H1 (cell line): ENCODE data around the gene ALDH1A3. TPM values are rescaled to one million over a fixed set of nuclear protein-coding genes. Genes with fewer than 3 reads are reported as not detected.

Source experiments
- CTCF ChIA-PET: fragments of 300-600 bp; sonication (Branson Sonifier 250); formaldehyde crosslinking; loops from one replicate; lab custom pipeline; 2021; ENCODE audit not compliant: partially characterized antibody; lab: Charles Lee
- POLR2A ChIA-PET: fragments of 300-600 bp; sonication (Branson Sonifier 250); formaldehyde crosslinking; loops from one replicate; lab custom pipeline; 2021; ENCODE audit warnings: inconsistent platforms; ENCODE audit not compliant: partially characterized antibody; lab: Charles Lee
- DNase-seq, 2 experiments: peaks; one replicate each; pipeline versions ENCODE4 v3.0.0 to v3.0.0-alpha.2; 2010 to 2022; ENCODE audit warnings: low spot score in 2 of 2, low read depth in 1 of 2, mixed read lengths in 1 of 2
- FAIRE-seq: peaks from 2 replicates; lab custom pipeline; 2011; peaks lifted over from hg19 to GRCh38; lab: Jason Lieb, UNC
- H2AFZ ChIP-seq: 2 replicates; pipeline ENCODE4 v1.8.1; 2012; ENCODE audit warnings: low read length, inconsistent platforms
- H2AK5ac ChIP-seq: 2 replicates; pipeline ENCODE4 v1.6.1; 2013; ENCODE audit warnings: low read depth, low read length
- H2BK120ac ChIP-seq: replicated peaks from 2 replicates; pipeline ENCODE3; 2013; ENCODE audit warnings: low read depth, low read length, inconsistent platforms
- H2BK12ac ChIP-seq: 2 replicates; pipeline ENCODE4 v1.6.1; 2013; ENCODE audit warnings: low read depth, low read length
- H2BK15ac ChIP-seq: 2 replicates; pipeline ENCODE4 v1.6.1; 2013; ENCODE audit warnings: low read length
- H2BK20ac ChIP-seq: 2 replicates; pipeline ENCODE4 v1.6.1; 2013; ENCODE audit warnings: low read length
- H2BK5ac ChIP-seq: 2 replicates; pipeline ENCODE4 v1.6.1; 2013; ENCODE audit warnings: low read depth, low read length
- H3K14ac ChIP-seq: 2 replicates; pipeline ENCODE4 v1.6.1; 2013; ENCODE audit warnings: inconsistent platforms; ENCODE audit not compliant: insufficient read length
- H3K18ac ChIP-seq: 2 replicates; pipeline ENCODE4 v1.6.1; 2013; ENCODE audit warnings: low read length; ENCODE audit errors: extremely low read depth
- H3K23ac ChIP-seq: 2 replicates; pipeline ENCODE4 v1.6.1; 2013; ENCODE audit warnings: inconsistent platforms; ENCODE audit not compliant: insufficient read length
- H3K23me2 ChIP-seq: 2 replicates; pipeline ENCODE4 v1.6.1; 2013; ENCODE audit warnings: low read depth, low read length
- H3K27ac ChIP-seq: 2 replicates; pipeline ENCODE4 v1.6.1; 2011; ENCODE audit warnings: low read depth, low read length, inconsistent platforms
- H3K27me3 ChIP-seq, 4 experiments: replicated peaks in 1 of 4; 1 replicate in 1 of 4; 2 replicates in 3 of 4; pipeline versions ENCODE4 v1.6.1 to v1.8.1; 2011 to 2013; ENCODE audit warnings: low read length in 3 of 4, mild to moderate bottlenecking in 3 of 4, inconsistent platforms in 2 of 4, mixed read lengths in 2 of 4, moderate library complexity in 1 of 4; ENCODE audit not compliant: control insufficient read depth in 3 of 4, insufficient read depth in 3 of 4; ENCODE audit errors: extremely low read depth in 1 of 4
- H3K36me3 ChIP-seq, 4 experiments: 2 replicates each; pipeline versions ENCODE4 v1.6.1 to v1.8.1; 2011 to 2013; ENCODE audit warnings: mild to moderate bottlenecking in 4 of 4, low read length in 3 of 4, moderate library complexity in 2 of 4, control low read depth in 1 of 4, inconsistent platforms in 1 of 4; ENCODE audit not compliant: insufficient read depth in 4 of 4, control insufficient read depth in 2 of 4
- H3K4ac ChIP-seq: replicated peaks from 2 replicates; pipeline ENCODE3; 2013; ENCODE audit warnings: low read length, low read depth, mixed read lengths, inconsistent platforms; ENCODE audit not compliant: insufficient read length
- H3K4me1 ChIP-seq, 4 experiments: replicated peaks in 1 of 4; 1 replicate in 1 of 4; 2 replicates in 3 of 4; pipeline versions ENCODE4 v1.6.1 to v1.8.1; 2011 to 2013; ENCODE audit warnings: low read length in 3 of 4, inconsistent platforms in 2 of 4, mixed read lengths in 1 of 4; ENCODE audit not compliant: insufficient read depth in 4 of 4, control insufficient read depth in 3 of 4
- H3K4me2 ChIP-seq, 2 experiments: 2 replicates each; pipeline versions ENCODE4 v1.6.1 to v1.8.1; 2011 to 2013; ENCODE audit warnings: low read depth in 2 of 2, low read length in 2 of 2, control low read depth in 1 of 2, inconsistent platforms in 1 of 2, mild to moderate bottlenecking in 1 of 2; ENCODE audit not compliant: insufficient read depth in 1 of 2
- H3K4me3 ChIP-seq, 4 experiments: fragments of 200-600, 300-600 bp in 1 of 4; sonication (generic), shearing (Covaris generic), sonication (Bioruptor Twin) in 1 of 4; 2 replicates each; pipeline versions ENCODE4 v1.5.1 to v1.8.1; 2011 to 2016; ENCODE audit warnings: low read length in 4 of 4, low read depth in 3 of 4, control low read depth in 2 of 4, inconsistent platforms in 2 of 4, mild to moderate bottlenecking in 2 of 4, mixed read lengths in 1 of 4, moderate library complexity in 1 of 4; ENCODE audit not compliant: insufficient read depth in 2 of 4; ENCODE audit errors: extremely low read depth in 1 of 4
- H3K56ac ChIP-seq: replicated peaks from 2 replicates; pipeline ENCODE3; 2013; ENCODE audit warnings: low read depth, mild to moderate bottlenecking, mixed read lengths, low read length, inconsistent platforms; ENCODE audit not compliant: insufficient read length
- H3K79me1 ChIP-seq: 2 replicates; pipeline ENCODE4 v1.6.1; 2013; ENCODE audit warnings: low read depth, low read length, control low read depth
- H3K79me2 ChIP-seq, 2 experiments: 2 replicates each; pipeline versions ENCODE4 v1.6.1 to v1.8.1; 2012 to 2013; ENCODE audit warnings: low read length in 2 of 2, mild to moderate bottlenecking in 2 of 2, inconsistent platforms in 1 of 2; ENCODE audit not compliant: insufficient read depth in 2 of 2, control insufficient read depth in 1 of 2
- H3K9ac ChIP-seq, 4 experiments: replicated peaks in 1 of 4; 1 replicate in 1 of 4; 2 replicates in 3 of 4; pipeline versions ENCODE4 v1.6.1 to v1.8.1; 2011 to 2013; ENCODE audit warnings: low read depth in 3 of 4, low read length in 3 of 4, control low read depth in 2 of 4, mild to moderate bottlenecking in 2 of 4, moderate library complexity in 2 of 4, inconsistent platforms in 1 of 4; ENCODE audit errors: extremely low read depth in 1 of 4
- H3K9me3 ChIP-seq, 2 experiments: 2 replicates each; pipeline versions ENCODE4 v1.6.1 to v1.8.1; 2012 to 2013; ENCODE audit warnings: mild to moderate bottlenecking in 2 of 2, moderate library complexity in 2 of 2, control low read depth in 1 of 2, inconsistent platforms in 1 of 2, low read depth in 1 of 2, low read length in 1 of 2, mixed read lengths in 1 of 2; ENCODE audit not compliant: insufficient read depth in 2 of 2
- H4K20me1 ChIP-seq, 2 experiments: replicated peaks in 1 of 2; 2 replicates each; pipeline versions ENCODE3 to v1.8.1; 2011 to 2013; ENCODE audit warnings: inconsistent platforms in 2 of 2, low read length in 2 of 2, mild to moderate bottlenecking in 1 of 2; ENCODE audit not compliant: insufficient read depth in 2 of 2, control insufficient read depth in 1 of 2
- H4K5ac ChIP-seq: 2 replicates; pipeline ENCODE4 v1.6.1; 2013; ENCODE audit warnings: low read length, low read depth, mixed read lengths, inconsistent platforms; ENCODE audit not compliant: insufficient read length
- H4K8ac ChIP-seq: 2 replicates; pipeline ENCODE4 v1.8.0; 2013; ENCODE audit warnings: mild to moderate bottlenecking, moderate library complexity, low read length, inconsistent platforms; ENCODE audit not compliant: insufficient read depth; ENCODE audit errors: extremely low read depth
- H4K91ac ChIP-seq: replicated peaks from 2 replicates; pipeline ENCODE3; 2013; ENCODE audit warnings: low read length, mixed read lengths, inconsistent platforms; ENCODE audit not compliant: insufficient read length
- POU5F1 ChIP-seq: IDR thresholded peaks from 2 replicates; pipeline ENCODE4 v1.6.1; 2011; ENCODE audit warnings: low read depth, mild to moderate bottlenecking, low read length, moderate library complexity
- WGBS, 2 experiments: shearing (Covaris generic) in 1 of 2; methylation state at CpG; one replicate each; pipeline versions ENCODE4 v1.1.6 to v1.1.7; 2013 to 2015; ENCODE audit warnings: low lambda C conversion rate in 2 of 2, mixed read lengths in 2 of 2, inconsistent platforms in 1 of 2, low coverage in 1 of 2, missing lambda C conversion rate in 1 of 2; ENCODE audit not compliant: insufficient replicate concordance in 2 of 2, insufficient coverage in 1 of 2, insufficient read length in 1 of 2; ENCODE audit errors: extremely low coverage in 1 of 2, missing lambda C conversion rate in 1 of 2; 5-methylcytosine and 5-hydroxymethylcytosine counted together
- polyA plus RNA-seq, 7 experiments: library from polyadenylated mRNA; depleted of rRNA in 3 of 7; stranded (reverse) in 5 of 7; unstranded in 2 of 7; fragments of >200 nt in 5 of 7; fragments of 200-250 nt in 2 of 7; gene quantifications; 1 replicate in 5 of 7; 2 replicates in 1 of 7; 4 replicates in 1 of 7; pipeline versions ENCODE4 v1.2.1 to v1.2.3, GENCODE V29; 2011 to 2013; ENCODE audit warnings: missing spikeins in 2 of 7, mixed read lengths in 2 of 7
- total RNA-seq: library from RNA; stranded (reverse); fragmentation: NEBNext Ultra II Directional; extraction: Animal tissue kit (Norgen Biotek cat#: 25700); gene quantifications from 2 replicates; pipeline ENCODE4 v1.2.1, GENCODE V29; 2021

Gene ALDH1A3
- total and polyA plus RNA-seq, 2 of the 8 experiments (the other 6 are each of a cell fraction or from before 2014, with no cell fraction given): 2.2 to 5.5 TPM

- Histone ChIP-seq H3K4ac (no peak overlapping the region), H3K9ac (no peak overlapping the region), H2BK5ac (no peak overlapping the region), H3K36me3 (no peaks in the 10 kb centered on the region), H3K23me2 (no peaks in the 10 kb centered on the region), H4K20me1 (no peaks in the 10 kb centered on the region), H2BK20ac (no peak overlapping the region), H2BK15ac (no peak overlapping the region), H4K8ac (no peak overlapping the region), H3K79me1 (no peaks in the 10 kb centered on the region), H2BK120ac (no peak overlapping the region), H3K14ac (no peak overlapping the region), H4K91ac (no peak overlapping the region), H2AK5ac (no peak overlapping the region), H3K27ac (no peak overlapping the region), H3K23ac (no peak overlapping the region), H3K4me3 (no peak overlapping the region), H4K5ac (no peak overlapping the region), H3K56ac (no peak overlapping the region), H3K4me2 (no peak overlapping the region), H3K79me2 (no peaks in the 10 kb centered on the region), H2AFZ (no peak overlapping the region), H3K27me3 (no peaks in the 10 kb centered on the region), H3K9me3 (no peaks in the 10 kb centered on the region), H2BK12ac (no peak overlapping the region), H3K4me1 (peaks cover 0 to 10% (median 3%) of the 10 kb centered on the region in 4 experiments; a peak in 5 of 7 replicates), H3K18ac (no peak overlapping the region)
- FAIRE-seq (no peak), DNase-seq (no peak)
- 84% methylated on average over 11 of the region's 13 CpGs; no CpG with 5 or more reads in 1 of the 2 experiments for WGBS, 2 experiments
- ChIA-PET POLR2A (interaction anchor here (1.4 kb wide), 1 partner anchor 11 kb away, joined by 4 read pairs; no protein-coding TSS in a partner anchor), CTCF (interaction anchor here (2.3 to 13.4 kb wide), 3 partner anchors 7 to 17 kb away, joined by 10 to 150 read pairs (median 19); partner anchors contain the start of gene LRRK1)
- TF ChIP-seq POU5F1: no peak
Observed at GRCh38 chr15:100900136-100900794, 20.6 kb downstream of the ALDH1A3 start.
